Measurements from ENCODE around the gene NDUFV2. TPM values are rescaled to one million over a fixed set of nuclear protein-coding genes. Genes with fewer than 3 reads are reported as not detected.

Gene NDUFV2
- total RNA-seq, 2 experiments from 2014 or later: 200 to 206 TPM

- DNase-seq (peak; percentile 57), ATAC-seq (peak; percentile 22)
- peaks cover 42% of the 10 kb centered on the region for H3K36me3 Mint-ChIP-seq (ENCODE audit: low read depth)
- peaks cover 46% of the 10 kb centered on the region for H3K4me1 Mint-ChIP-seq (ENCODE audit: low read depth)
- H3K9me3 Mint-ChIP-seq (ENCODE audit: insufficient read depth): no peaks in the 10 kb centered on the region
- ChIA-PET POLR2A (interaction anchor here (0.7 to 11.8 kb wide), 11 partner anchors 7 to 37 kb away, joined by 3 to 230 read pairs (median 13); partner anchors contain the start of gene ANKRD12), CTCF (interaction anchor here (0.6 to 6.8 kb wide), 6 partner anchors 8 to 37 kb away, joined by 3 to 54 read pairs (median 19); partner anchors contain the start of gene ANKRD12)
- H3K4me3 Mint-ChIP-seq: peak overlapping the region; percentile 89
- peak overlapping the region; percentile 97 for H3K27ac Mint-ChIP-seq
- H3K27me3 Mint-ChIP-seq (ENCODE audit: low read depth): no peaks in the 10 kb centered on the region
Observed at GRCh38 chr18:9101730-9102507, 580 bp upstream of the NDUFV2 start.

DNA sequence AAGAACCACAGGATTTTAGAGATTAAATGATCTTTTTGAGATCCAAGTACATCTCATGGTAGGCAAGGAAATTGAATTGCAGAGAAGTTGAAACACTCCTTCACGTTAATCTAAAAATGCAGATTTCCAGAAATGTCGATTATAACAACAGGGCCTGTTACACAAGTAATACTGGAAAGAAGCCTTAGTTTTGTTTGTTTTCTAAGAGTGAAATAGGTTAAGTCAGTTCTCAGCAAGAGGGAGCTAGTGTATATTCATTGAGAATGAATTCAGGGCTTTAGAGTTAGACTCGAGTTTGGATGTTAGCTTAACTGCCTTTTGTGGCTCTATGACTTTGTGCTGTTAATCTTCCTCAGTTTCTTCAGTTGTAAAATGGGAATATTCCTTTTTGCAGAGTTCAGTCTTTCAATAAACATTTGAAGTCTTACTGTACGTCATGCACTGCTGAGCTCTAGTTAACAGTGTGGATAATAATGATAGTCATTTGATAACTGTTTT, 926 bp downstream of the NDUFV2 start:
- DNase-seq (no peak), ATAC-seq (no peak)
- POLR2A ChIA-PET: interaction anchor here (0.7 to 11.8 kb wide), 7 partner anchors 11 to 37 kb away, joined by 3 to 230 read pairs (median 107); partner anchors contain the start of gene ANKRD12
- peak overlapping the region; percentile 89 for H3K4me3 Mint-ChIP-seq
- peak overlapping the region; percentile 97 for H3K27ac Mint-ChIP-seq
- no peaks in the 10 kb centered on the region for H3K27me3 Mint-ChIP-seq (ENCODE audit: low read depth)
- H3K4me1 Mint-ChIP-seq (ENCODE audit: low read depth): peaks cover 55% of the 10 kb centered on the region
- H3K9me3 Mint-ChIP-seq (ENCODE audit: insufficient read depth): no peaks in the 10 kb centered on the region
- CTCF ChIA-PET: interaction anchor here (0.6 to 6.8 kb wide), 10 partner anchors 9 to 44 kb away, joined by 3 to 54 read pairs (median 9); partner anchors contain the start of gene ANKRD12
- H3K36me3 Mint-ChIP-seq (ENCODE audit: low read depth): peaks cover 55% of the 10 kb centered on the region

DNA sequence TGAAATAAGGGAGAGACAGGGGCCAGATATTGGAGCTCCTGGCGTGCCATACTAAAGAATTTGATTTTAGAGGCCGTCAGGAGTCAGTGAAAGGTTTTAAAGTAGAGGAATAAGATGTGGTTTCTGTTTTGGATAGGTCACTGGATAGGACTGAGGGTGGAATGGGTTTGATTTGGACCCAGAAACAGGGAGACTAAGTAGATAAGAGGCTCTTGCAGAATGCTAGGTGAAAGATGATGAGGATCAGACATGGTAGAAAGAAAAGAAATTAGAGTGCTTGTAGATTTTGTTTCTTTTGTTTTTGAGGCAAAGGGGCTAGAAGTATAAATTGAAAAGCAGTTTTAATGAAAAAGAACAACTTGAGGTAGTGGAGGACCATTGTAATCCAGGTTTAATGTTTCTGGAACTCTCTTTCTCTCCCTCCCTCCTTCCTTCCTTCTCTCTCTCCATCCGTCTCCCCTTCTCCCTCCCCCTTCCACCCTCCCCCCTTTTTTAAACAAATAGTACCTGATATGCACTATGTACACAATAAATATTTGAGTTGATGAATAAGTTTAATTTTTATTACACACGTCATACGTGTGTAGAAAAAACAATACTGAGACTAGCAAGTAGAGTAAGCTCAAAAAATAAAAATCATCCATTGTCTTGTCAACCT, 1.9 kb downstream of the NDUFV2 start:
- ChIA-PET CTCF (interaction anchor here (0.9 to 6.8 kb wide), 10 partner anchors 9 to 43 kb away, joined by 3 to 54 read pairs (median 6); partner anchors contain the start of gene ANKRD12), POLR2A (interaction anchor here (1.4 to 11.8 kb wide), 7 partner anchors 11 to 38 kb away, joined by 3 to 230 read pairs (median 107); partner anchors contain the start of gene ANKRD12)
- ATAC-seq (no peak), DNase-seq (no peak)
- Mint-ChIP-seq H3K36me3 (ENCODE audit: low read depth) (peaks cover 63% of the 10 kb centered on the region), H3K27ac (peak overlapping the region; percentile 97), H3K4me1 (ENCODE audit: low read depth) (peaks cover 63% of the 10 kb centered on the region), H3K27me3 (ENCODE audit: low read depth) (no peaks in the 10 kb centered on the region), H3K4me3 (peak overlapping the region; percentile 89), H3K9me3 (ENCODE audit: insufficient read depth) (no peaks in the 10 kb centered on the region)

- ChIA-PET POLR2A (interaction anchor here (1.3 to 11.8 kb wide), 5 partner anchors 10 to 34 kb away, joined by 3 to 230 read pairs (median 107); partner anchors contain the start of gene ANKRD12), CTCF (interaction anchor here (0.7 to 6.8 kb wide), 9 partner anchors 10 to 42 kb away, joined by 3 to 54 read pairs (median 6); partner anchors contain the start of gene ANKRD12)
- no peaks in the 10 kb centered on the region for H3K27me3 Mint-ChIP-seq (ENCODE audit: low read depth)
- peaks cover 72% of the 10 kb centered on the region for H3K4me1 Mint-ChIP-seq (ENCODE audit: low read depth)
- H3K36me3 Mint-ChIP-seq (ENCODE audit: low read depth): peaks cover 72% of the 10 kb centered on the region
- peak overlapping the region; percentile 51 for H3K27ac Mint-ChIP-seq
- ATAC-seq (no peak), DNase-seq (no peak)
- peak overlapping the region; percentile 89 for H3K4me3 Mint-ChIP-seq
- no peaks in the 10 kb centered on the region for H3K9me3 Mint-ChIP-seq (ENCODE audit: insufficient read depth)
Observed at GRCh38 chr18:9105420-9105819, 2.9 kb downstream of the NDUFV2 start.

DNA sequence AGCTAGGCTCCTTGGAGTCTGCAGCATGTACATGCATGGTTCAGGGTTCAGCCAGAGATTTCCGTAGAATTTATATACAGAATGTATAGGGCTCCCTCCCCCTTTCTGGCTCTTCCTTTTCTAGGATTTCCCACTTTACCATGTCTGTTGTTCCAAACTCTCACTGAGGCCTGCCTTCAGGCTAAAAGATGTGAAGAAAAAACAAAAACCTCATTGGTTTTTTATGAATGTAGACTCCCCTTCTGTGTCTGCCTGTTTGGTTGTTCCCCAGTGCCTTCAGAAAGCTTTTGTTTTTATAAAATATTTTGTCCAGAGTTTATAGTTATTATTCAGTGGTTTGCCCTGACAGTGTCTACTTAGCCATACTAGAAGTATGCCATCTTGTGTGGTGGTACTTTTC, 3.6 kb downstream of the NDUFV2 start:
- peak overlapping the region; percentile 51 for H3K27ac Mint-ChIP-seq
- ATAC-seq (no peak), DNase-seq (no peak)
- peaks cover 77% of the 10 kb centered on the region for H3K36me3 Mint-ChIP-seq (ENCODE audit: low read depth)
- ChIA-PET CTCF (interaction anchor here (0.7 to 6.8 kb wide), 7 partner anchors 10 to 42 kb away, joined by 3 to 54 read pairs (median 6); partner anchors contain the start of gene ANKRD12), POLR2A (interaction anchor here (1.3 to 11.8 kb wide), 4 partner anchors 10 to 33 kb away, joined by 3 to 230 read pairs (median 119); partner anchors contain the start of gene ANKRD12)
- no peaks in the 10 kb centered on the region for H3K9me3 Mint-ChIP-seq (ENCODE audit: insufficient read depth)
- H3K4me3 Mint-ChIP-seq: peak overlapping the region; percentile 89
- H3K27me3 Mint-ChIP-seq (ENCODE audit: low read depth): no peaks in the 10 kb centered on the region
- peaks cover 74% of the 10 kb centered on the region for H3K4me1 Mint-ChIP-seq (ENCODE audit: low read depth)

GRCh38 chr18:9106800-9107584, 4.5 kb downstream of the NDUFV2 start:
- CTCF ChIA-PET: interaction anchor here (0.9 to 6.8 kb wide), 6 partner anchors 9 to 34 kb away, joined by 4 to 54 read pairs (median 22); partner anchors contain the start of gene ANKRD12
- ATAC-seq (no peak), DNase-seq (no peak)
- peaks cover 85% of the 10 kb centered on the region for H3K36me3 Mint-ChIP-seq (ENCODE audit: low read depth)
- H3K27ac Mint-ChIP-seq: peak overlapping the region; percentile 56
- no peaks in the 10 kb centered on the region for H3K9me3 Mint-ChIP-seq (ENCODE audit: insufficient read depth)
- H3K27me3 Mint-ChIP-seq (ENCODE audit: low read depth): no peaks in the 10 kb centered on the region
- H3K4me3 Mint-ChIP-seq: peak overlapping the region; percentile 89
- POLR2A ChIA-PET: interaction anchor here (1.3 to 11.8 kb wide), 2 partner anchors 18 to 32 kb away, joined by 3 to 230 read pairs; partner anchors contain the start of gene ANKRD12
- peaks cover 71% of the 10 kb centered on the region for H3K4me1 Mint-ChIP-seq (ENCODE audit: low read depth)

- Mint-ChIP-seq H3K36me3 (ENCODE audit: low read depth) (peaks cover 88% of the 10 kb centered on the region), H3K4me3 (peak overlapping the region; percentile 30), H3K27me3 (ENCODE audit: low read depth) (no peaks in the 10 kb centered on the region), H3K27ac (peak overlapping the region; percentile 62), H3K4me1 (ENCODE audit: low read depth) (peaks cover 86% of the 10 kb centered on the region), H3K9me3 (ENCODE audit: insufficient read depth) (no peaks in the 10 kb centered on the region)
- ATAC-seq: no peak
- ChIA-PET POLR2A (interaction anchor here (0.6 to 3.3 kb wide), 7 partner anchors 7 to 28 kb away, joined by 3 to 18 read pairs (median 10); partner anchors contain the start of gene ANKRD12), CTCF (interaction anchor here (0.7 to 3.8 kb wide), 9 partner anchors 12 to 39 kb away, joined by 3 to 23 read pairs (median 6); partner anchors contain the start of gene ANKRD12)
- no peak for DNase-seq
Observed at GRCh38 chr18:9108911-9109310, 6.4 kb downstream of the NDUFV2 start.

- H3K27me3 Mint-ChIP-seq (ENCODE audit: low read depth): no peaks in the 10 kb centered on the region
- ATAC-seq (no peak), DNase-seq (no peak)
- H3K4me3 Mint-ChIP-seq: peak overlapping the region; percentile 30
- no peaks in the 10 kb centered on the region for H3K9me3 Mint-ChIP-seq (ENCODE audit: insufficient read depth)
- ChIA-PET CTCF (interaction anchor here (0.8 to 3.8 kb wide), 9 partner anchors 10 to 38 kb away, joined by 3 to 23 read pairs (median 6); partner anchors contain the start of gene ANKRD12), POLR2A (interaction anchor here (0.6 to 3.3 kb wide), 9 partner anchors 8 to 38 kb away, joined by 3 to 18 read pairs (median 6); partner anchors contain the start of gene ANKRD12)
- H3K36me3 Mint-ChIP-seq (ENCODE audit: low read depth): peaks cover 84% of the 10 kb centered on the region
- peak overlapping the region; percentile 62 for H3K27ac Mint-ChIP-seq
- H3K4me1 Mint-ChIP-seq (ENCODE audit: low read depth): peaks cover 83% of the 10 kb centered on the region
Observed at GRCh38 chr18:9109523-9109922, 7.0 kb downstream of the NDUFV2 start.

DNA sequence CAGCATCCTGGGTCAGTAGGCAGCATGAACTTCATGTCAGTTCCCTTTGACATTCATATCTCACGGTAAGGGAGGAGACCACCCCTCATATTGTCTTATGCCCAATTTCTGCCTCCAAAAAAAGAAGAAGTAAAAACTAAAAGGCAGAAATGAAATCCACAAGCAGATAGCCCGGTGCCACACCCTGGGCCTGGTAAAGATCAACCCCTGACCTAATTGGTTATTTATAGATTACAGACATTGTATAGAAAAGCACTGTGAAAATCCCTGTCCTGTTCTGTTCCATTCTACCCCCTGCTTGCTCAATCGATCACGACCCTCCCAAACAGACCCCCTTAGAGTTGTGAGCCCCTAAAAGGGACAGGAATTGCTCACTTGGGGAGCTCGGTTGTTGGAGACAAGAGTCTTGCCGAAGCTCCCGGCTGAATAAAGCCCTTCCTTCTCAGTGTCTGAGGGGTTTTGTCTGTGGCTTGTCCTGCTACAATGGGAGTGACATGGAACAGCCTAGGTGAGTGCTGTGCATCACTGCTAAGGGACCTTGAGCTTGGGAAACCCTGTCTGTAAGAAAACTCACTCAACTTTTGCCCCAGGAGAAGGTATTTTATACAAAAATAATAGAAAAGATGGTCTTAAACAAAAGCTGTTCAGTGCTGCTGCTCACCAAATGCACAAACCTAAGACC, 11.1 kb downstream of the NDUFV2 start:
- no peak for DNase-seq
- no peak for ATAC-seq
- Mint-ChIP-seq H3K27ac (peak overlapping the region; percentile 71), H3K9me3 (ENCODE audit: insufficient read depth) (no peaks in the 10 kb centered on the region), H3K4me3 (no peak overlapping the region), H3K4me1 (ENCODE audit: low read depth) (peaks cover 78% of the 10 kb centered on the region), H3K36me3 (ENCODE audit: low read depth) (peaks cover 67% of the 10 kb centered on the region), H3K27me3 (ENCODE audit: low read depth) (no peaks in the 10 kb centered on the region)
- CTCF ChIA-PET: interaction anchor here (0.7 to 7.0 kb wide), 5 partner anchors 10 to 40 kb away, joined by 3 to 54 read pairs (median 5); partner anchors contain the start of gene NDUFV2
- POLR2A ChIA-PET: interaction anchor here (0.7 to 7.1 kb wide), 5 partner anchors 10 to 31 kb away, joined by 3 to 107 read pairs (median 6); partner anchors contain the start of genes ANKRD12 and NDUFV2

- Mint-ChIP-seq H3K4me3 (peak overlapping the region; percentile 27), H3K4me1 (ENCODE audit: low read depth) (peaks cover 72% of the 10 kb centered on the region), H3K36me3 (ENCODE audit: low read depth) (peaks cover 62% of the 10 kb centered on the region), H3K27ac (peak overlapping the region; percentile 81), H3K9me3 (ENCODE audit: insufficient read depth) (no peaks in the 10 kb centered on the region), H3K27me3 (ENCODE audit: low read depth) (no peaks in the 10 kb centered on the region)
- no peak for DNase-seq
- ChIA-PET POLR2A (interaction anchor here (1.4 to 7.1 kb wide), 4 partner anchors 11 to 33 kb away, joined by 4 to 107 read pairs (median 19); partner anchors contain the start of gene NDUFV2), CTCF (interaction anchor here (1.4 to 7.0 kb wide), 4 partner anchors 12 to 42 kb away, joined by 5 to 54 read pairs (median 20); partner anchors contain the start of gene NDUFV2)
- ATAC-seq: no peak
Observed at GRCh38 chr18:9115984-9116383, 13.5 kb downstream of the NDUFV2 start.
